Astrocyte of the cerebellum (primary cell): Measurements from ENCODE around the gene NAA80.

Source experiments
- DNase-seq: peaks from one replicate; pipeline ENCODE4 v3.0.0-alpha.2; 2011; ENCODE audit warnings: low read depth
- H3K4me3 ChIP-seq: 2 replicates; pipeline ENCODE4 v1.5.1; 2011; ENCODE audit warnings: mild to moderate bottlenecking, low read depth, low read length, moderate library complexity
- in situ Hi-C: cut with HindIII; loops from 2 replicates; pipeline ENCODE4 v1.10.0; 2017; ENCODE audit warnings: low sequenced_read_pairs
- TF ChIP-seq, protein P1 (sequence below): IDR thresholded peaks from 2 replicates; pipeline ENCODE4 v1.5.1; 2012; ENCODE audit warnings: low read length, low read depth, moderate library complexity, mild to moderate bottlenecking; ENCODE audit errors: missing control alignments

NAA80 gene

DNA sequence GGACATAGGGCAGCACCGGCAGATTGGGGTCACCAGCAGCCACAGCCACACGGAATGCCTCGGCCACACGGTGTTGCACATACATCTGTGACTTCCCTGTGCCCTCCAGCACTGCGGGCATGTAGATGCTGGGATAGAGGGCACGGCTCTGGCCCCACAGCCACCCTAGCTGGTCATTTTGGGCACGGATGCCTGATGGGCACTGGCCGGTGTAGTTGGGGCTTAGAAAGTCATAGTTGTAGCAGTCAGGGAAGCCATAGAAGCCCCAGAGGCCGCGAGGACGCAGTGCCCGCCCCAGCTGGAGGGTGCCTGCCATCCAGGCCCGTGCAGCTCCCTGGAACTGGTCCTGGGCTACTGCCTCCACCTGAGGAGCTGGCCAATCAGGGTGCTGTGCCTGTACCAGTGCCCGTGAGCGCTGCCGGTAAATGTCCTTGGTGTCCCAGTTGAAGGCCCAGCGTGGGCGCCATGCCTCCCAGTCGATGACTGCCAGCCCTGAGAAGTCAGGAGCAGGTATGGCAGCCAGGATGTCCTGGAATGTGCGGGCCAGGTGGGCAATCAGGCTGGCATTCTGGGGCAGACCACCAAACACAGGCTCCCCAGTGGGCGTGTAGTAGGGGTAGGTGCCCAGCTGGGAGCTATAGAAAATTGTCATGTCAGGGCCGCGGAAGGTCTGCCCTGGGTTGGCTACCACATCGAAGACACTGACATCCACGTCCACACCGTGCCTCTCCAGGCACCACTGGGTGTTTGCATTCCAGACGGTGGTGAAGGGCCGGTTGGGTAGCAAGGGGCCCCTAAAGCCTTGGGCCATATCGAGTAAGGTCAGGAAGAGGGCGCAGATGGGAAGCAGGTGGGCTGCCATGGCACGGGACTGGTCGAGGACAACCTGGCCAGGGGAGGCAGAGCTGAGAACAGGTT lies 3.1 kb upstream of the NAA80 start:
- in situ Hi-C loops, result no loop called here
- TF ChIP-seq, protein P1, sequence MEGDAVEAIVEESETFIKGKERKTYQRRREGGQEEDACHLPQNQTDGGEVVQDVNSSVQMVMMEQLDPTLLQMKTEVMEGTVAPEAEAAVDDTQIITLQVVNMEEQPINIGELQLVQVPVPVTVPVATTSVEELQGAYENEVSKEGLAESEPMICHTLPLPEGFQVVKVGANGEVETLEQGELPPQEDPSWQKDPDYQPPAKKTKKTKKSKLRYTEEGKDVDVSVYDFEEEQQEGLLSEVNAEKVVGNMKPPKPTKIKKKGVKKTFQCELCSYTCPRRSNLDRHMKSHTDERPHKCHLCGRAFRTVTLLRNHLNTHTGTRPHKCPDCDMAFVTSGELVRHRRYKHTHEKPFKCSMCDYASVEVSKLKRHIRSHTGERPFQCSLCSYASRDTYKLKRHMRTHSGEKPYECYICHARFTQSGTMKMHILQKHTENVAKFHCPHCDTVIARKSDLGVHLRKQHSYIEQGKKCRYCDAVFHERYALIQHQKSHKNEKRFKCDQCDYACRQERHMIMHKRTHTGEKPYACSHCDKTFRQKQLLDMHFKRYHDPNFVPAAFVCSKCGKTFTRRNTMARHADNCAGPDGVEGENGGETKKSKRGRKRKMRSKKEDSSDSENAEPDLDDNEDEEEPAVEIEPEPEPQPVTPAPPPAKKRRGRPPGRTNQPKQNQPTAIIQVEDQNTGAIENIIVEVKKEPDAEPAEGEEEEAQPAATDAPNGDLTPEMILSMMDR, result no peak
- no peak overlapping the region for H3K4me3 ChIP-seq
- DNase-seq, result no peak

DNA sequence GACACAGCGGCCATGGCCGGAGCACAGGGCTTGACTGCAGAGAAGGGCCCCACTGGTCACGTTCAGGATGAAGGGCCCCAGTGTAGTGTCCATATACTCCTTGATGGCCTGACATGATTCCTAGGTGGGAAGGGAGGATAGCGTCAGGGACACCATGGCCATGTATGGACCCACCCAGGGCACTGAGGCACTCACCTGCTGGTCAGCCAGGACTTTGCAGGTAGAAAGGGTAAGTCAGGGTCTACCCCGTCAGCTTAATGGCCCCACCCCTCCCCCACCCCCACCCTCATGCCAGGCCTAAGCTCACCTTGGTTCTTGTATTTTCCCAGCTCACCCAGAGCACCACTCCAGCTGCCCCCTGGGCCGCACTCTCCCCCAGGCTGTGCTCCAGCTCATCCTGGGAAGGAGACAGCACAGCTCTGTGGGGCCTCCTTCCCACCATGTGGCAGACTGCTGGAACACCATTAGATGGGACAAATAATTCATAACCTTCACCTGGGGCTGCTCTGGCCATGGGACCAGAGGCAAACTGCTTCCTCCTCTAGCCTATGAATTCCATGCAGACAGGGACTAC lies 1.6 kb upstream of the NAA80 start:
- no peak overlapping the region for H3K4me3 ChIP-seq
- in situ Hi-C loops, result no loop called here
- TF ChIP-seq, protein P1, result no peak

DNA sequence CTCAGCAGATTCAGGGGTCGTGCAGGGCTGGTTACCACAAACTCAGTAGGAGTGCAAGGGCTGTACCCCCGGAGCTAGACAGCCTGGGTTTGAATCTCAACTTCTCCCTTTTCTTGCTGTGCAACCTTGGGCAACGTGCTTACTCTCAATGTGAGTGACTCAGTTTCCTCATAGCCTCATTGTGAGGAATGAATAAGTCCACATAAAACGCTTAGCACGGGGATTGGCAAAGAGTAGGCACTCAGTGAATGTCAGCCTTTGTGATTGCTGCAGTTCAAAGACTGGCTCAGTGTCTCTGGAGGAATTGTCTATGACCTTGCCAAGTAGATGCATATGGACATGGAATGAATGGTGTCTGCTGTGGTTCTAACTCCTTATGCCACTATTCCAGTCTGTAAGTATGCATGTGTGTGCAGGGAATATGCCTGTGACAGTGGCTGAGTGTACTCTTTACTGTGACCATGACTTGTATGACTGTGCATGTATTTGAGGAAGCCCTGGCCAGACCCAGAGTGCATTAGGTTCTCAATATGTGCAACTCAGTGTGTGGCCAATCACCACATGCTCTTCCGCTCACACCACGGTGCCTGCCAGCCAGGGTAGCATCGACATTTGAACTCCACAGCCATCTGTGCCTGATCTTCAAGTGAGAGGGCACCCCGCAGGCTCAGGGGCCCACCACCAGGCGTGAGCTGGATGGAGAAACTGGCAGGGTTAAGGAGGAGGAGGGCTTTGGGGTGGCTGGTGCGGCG lies 900 bp upstream of the NAA80 start:
- in situ Hi-C loops, result no loop called here
- DNase-seq, result no peak

More for the DNA sequence above, 1.6 kb upstream of the NAA80 start:
- DNase-seq, result no peak

GRCh38 chr3:50299638-50299928 lies 378 bp upstream of the NAA80 start:
- in situ Hi-C loops, result no loop called here

More for the DNA sequence above, 900 bp upstream of the NAA80 start:
- peak overlapping the region; percentile 79 for H3K4me3 ChIP-seq
- TF ChIP-seq, protein P1, result no peak

DNA sequence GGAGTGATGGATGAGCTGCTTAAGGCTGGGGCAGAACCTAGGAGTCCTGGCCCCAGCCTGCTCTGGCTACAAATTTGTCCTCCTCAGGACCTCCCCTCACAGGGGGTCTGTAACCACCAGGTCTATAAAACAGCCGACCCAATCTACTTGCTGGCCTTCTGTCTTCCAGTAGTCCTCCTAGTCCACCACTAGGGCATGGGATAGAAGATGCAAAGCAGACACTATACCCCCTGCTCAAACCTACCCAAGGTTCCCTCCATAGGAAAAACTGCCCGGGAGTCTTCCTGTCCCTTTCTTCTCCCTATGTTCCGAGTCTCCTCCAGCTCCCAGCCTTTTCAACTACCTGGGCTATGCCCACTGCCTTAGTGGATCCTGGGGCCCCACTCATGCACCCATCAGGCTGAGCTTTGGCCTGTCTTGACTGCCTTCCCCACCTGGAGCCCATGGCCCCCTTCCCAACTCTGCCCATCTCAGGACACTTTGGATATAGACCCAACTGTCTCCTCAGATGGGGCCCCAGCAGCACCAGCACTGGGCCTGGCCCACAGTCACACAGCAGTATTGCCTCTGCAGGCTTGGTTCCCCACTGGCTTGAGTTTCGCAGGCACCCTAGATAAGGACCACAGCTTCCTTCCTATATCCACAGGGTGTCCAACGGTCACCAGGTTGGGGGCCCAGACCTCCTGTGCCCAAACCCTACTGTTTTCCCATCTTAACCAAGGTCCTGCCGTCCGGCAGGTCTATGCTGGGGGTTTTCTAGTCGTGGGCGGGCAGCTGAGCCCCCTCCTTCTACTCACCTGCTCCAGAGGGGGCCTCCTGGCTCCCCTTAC lies 1.1 kb downstream of the NAA80 start:
- in situ Hi-C loops, result no loop called here
- DNase-seq, result no peak
- TF ChIP-seq, protein P1, result peak; percentile 31
- H3K4me3 ChIP-seq, result peak overlapping the region; percentile 79

More at GRCh38 chr3:50299638-50299928, 378 bp upstream of the NAA80 start:
- no peak for DNase-seq
- H3K4me3 ChIP-seq, result peak overlapping the region; percentile 79
- TF ChIP-seq, protein P1, result no peak

DNA sequence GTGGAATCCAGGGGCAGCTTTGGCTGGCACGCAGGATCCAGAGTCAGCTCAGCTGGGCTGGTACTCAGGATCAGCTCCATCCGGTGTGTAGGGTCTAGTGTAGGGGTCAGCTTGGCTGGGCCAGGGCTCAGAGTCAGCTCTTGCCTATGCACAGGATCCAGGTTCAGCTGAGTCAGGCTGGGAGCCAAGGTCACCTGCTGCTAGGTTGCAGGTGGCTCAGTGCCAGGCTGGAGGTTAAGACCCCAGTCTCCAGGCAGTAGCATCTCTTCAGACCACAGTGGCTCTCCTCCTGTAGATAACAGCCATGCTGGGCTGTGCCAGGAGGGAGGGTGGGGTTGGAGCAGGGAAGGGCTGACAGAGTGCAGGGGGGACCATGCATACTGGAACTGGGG lies 1.8 kb downstream of the NAA80 start:
- H3K4me3 ChIP-seq, result no peak overlapping the region
- TF ChIP-seq, protein P1, result no peak
- no peak for DNase-seq
- in situ Hi-C loops, result no loop called here
